WTC11 (cell line): ENCODE measurements around the gene RPTN. TPM values are rescaled to one million over a fixed set of nuclear protein-coding genes. Genes with fewer than 3 reads are reported as not detected.

Source experiments
- ATAC-seq: fragments of 200-7000 bp; cut with Tn5 transposase; 2 replicates; pipeline ENCODE4 v1.10.0; 2021; ENCODE audit warnings: mild to moderate bottlenecking, moderate library complexity
- Bru-seq: library from RNA; stranded (reverse); fragments of 400-500 nt; gene quantifications from one replicate; lab custom pipeline; 2021; lab: Mats Ljungman, UMichigan
- CTCF ChIA-PET: fragments of 300-600 bp; sonication (Branson Sonifier 250); formaldehyde crosslinking; loops from one replicate; lab custom pipeline; 2021; ENCODE audit warnings: antibody characterized with exemption; lab: Charles Lee
- POLR2A ChIA-PET: fragments of 350-600 bp; sonication (Branson Sonifier 250); formaldehyde crosslinking; loops from one replicate; lab custom pipeline; 2021; ENCODE audit warnings: antibody characterized with exemption; lab: Charles Lee
- DNase-seq: peaks from one replicate; pipeline ENCODE4 v3.0.0; 2021; ENCODE audit warnings: low spot score
- H3K27ac Mint-ChIP-seq: 2 replicates; pipeline ENCODE4 v1.8.0; 2021; ENCODE audit warnings: mixed read lengths
- H3K27me3 Mint-ChIP-seq: 2 replicates; pipeline ENCODE4 v1.8.0; 2021; ENCODE audit warnings: low read depth, mild to moderate bottlenecking, moderate library complexity, mixed read lengths
- H3K36me3 Mint-ChIP-seq: 2 replicates; pipeline ENCODE4 v1.8.0; 2021; ENCODE audit warnings: mixed read lengths
- H3K4me1 Mint-ChIP-seq: 2 replicates; pipeline ENCODE4 v1.8.0; 2022; ENCODE audit warnings: mixed read lengths
- H3K4me3 Mint-ChIP-seq: 2 replicates; pipeline ENCODE4 v1.8.0; 2021; ENCODE audit warnings: mild to moderate bottlenecking, moderate library complexity, mixed read lengths
- H3K9me3 Mint-ChIP-seq: 2 replicates; pipeline ENCODE4 v1.8.0; 2021; ENCODE audit warnings: mixed read lengths
- ATF1 ChIP-seq: sonication (generic); formaldehyde crosslinking; IDR thresholded peaks from 2 replicates; pipeline ENCODE4 v1.8.1; 2023; ENCODE audit warnings: mild to moderate bottlenecking, moderate library complexity, missing genetic modification reagents
- ATF6 ChIP-seq: sonication (generic); formaldehyde crosslinking; IDR thresholded peaks from 2 replicates; pipeline ENCODE4 v1.8.1; 2023; ENCODE audit warnings: mild to moderate bottlenecking, missing genetic modification reagents
- CBFB ChIP-seq: sonication (generic); formaldehyde crosslinking; IDR thresholded peaks from 2 replicates; pipeline ENCODE4 v1.8.1; 2022; ENCODE audit warnings: mild to moderate bottlenecking, low read depth, missing genetic modification reagents
- CDX4 ChIP-seq: fragments of 250-450 bp; sonication (Bioruptor Pico); IDR thresholded peaks from 2 replicates; pipeline ENCODE4 v1.9.0; 2021; ENCODE audit warnings: moderate library complexity, mild to moderate bottlenecking, inconsistent platforms, borderline replicate concordance
- EMX1 ChIP-seq: fragments of 250-450 bp; sonication (Bioruptor Pico); IDR thresholded peaks from 2 replicates; pipeline ENCODE4 v1.8.0; 2021; ENCODE audit warnings: mild to moderate bottlenecking
- FOXJ3 ChIP-seq: sonication (generic); formaldehyde crosslinking; IDR thresholded peaks from 2 replicates; pipeline ENCODE4 v1.9.0; 2021; ENCODE audit warnings: missing genetic modification reagents, mild to moderate bottlenecking, borderline replicate concordance
- FOXP4 ChIP-seq: sonication (generic); formaldehyde crosslinking; IDR thresholded peaks from 2 replicates; pipeline ENCODE4 v1.8.0; 2022; ENCODE audit warnings: mild to moderate bottlenecking, missing genetic modification reagents
- GTF2I ChIP-seq: fragments of 250-450 bp; sonication (Bioruptor Pico); conservative IDR thresholded peaks from 2 replicates; pipeline ENCODE4 v1.4.0; 2021; ENCODE audit warnings: mild to moderate bottlenecking
- HMGXB4 ChIP-seq: sonication (generic); formaldehyde crosslinking; IDR thresholded peaks from 2 replicates; pipeline ENCODE4 v1.8.1; 2023; ENCODE audit warnings: mild to moderate bottlenecking, moderate library complexity, missing genetic modification reagents
- IRF1 ChIP-seq: sonication (generic); formaldehyde crosslinking; IDR thresholded peaks from 2 replicates; pipeline ENCODE4 v1.8.0; 2023; ENCODE audit warnings: missing genetic modification reagents
- KAT7 ChIP-seq: sonication (generic); formaldehyde crosslinking; IDR thresholded peaks from 2 replicates; pipeline ENCODE4 v1.8.1; 2023; ENCODE audit warnings: missing genetic modification reagents, mild to moderate bottlenecking, borderline replicate concordance
- MXD4 ChIP-seq: fragments of 250-450 bp; sonication (Bioruptor Pico); IDR thresholded peaks from 2 replicates; pipeline ENCODE4 v1.8.0; 2021; ENCODE audit warnings: mild to moderate bottlenecking, moderate library complexity, borderline replicate concordance
- MYBL2 ChIP-seq: sonication (generic); formaldehyde crosslinking; IDR thresholded peaks from 2 replicates; pipeline ENCODE4 v1.8.1; 2023; ENCODE audit warnings: mild to moderate bottlenecking, moderate library complexity, missing genetic modification reagents
- NR1H2 ChIP-seq: sonication (generic); formaldehyde crosslinking; IDR thresholded peaks from 2 replicates; pipeline ENCODE4 v1.9.0; 2021; ENCODE audit warnings: mild to moderate bottlenecking, moderate library complexity, missing genetic modification reagents
- NR3C1 ChIP-seq: sonication (generic); formaldehyde crosslinking; conservative IDR thresholded peaks from 2 replicates; pipeline ENCODE4 v1.8.1; 2023; ENCODE audit warnings: low read depth, mild to moderate bottlenecking, missing genetic modification reagents
- PRRX2 ChIP-seq: fragments of 250-450 bp; sonication (Bioruptor Pico); IDR thresholded peaks from 2 replicates; pipeline ENCODE4 v1.8.0; 2021; ENCODE audit warnings: mild to moderate bottlenecking
- SMAD3 ChIP-seq: sonication (generic); formaldehyde crosslinking; IDR thresholded peaks from 2 replicates; pipeline ENCODE4 v1.8.0; 2022; ENCODE audit warnings: missing genetic modification reagents, mild to moderate bottlenecking, borderline replicate concordance
- TCF7 ChIP-seq: sonication (generic); formaldehyde crosslinking; IDR thresholded peaks from 2 replicates; pipeline ENCODE4 v1.8.0; 2022; ENCODE audit warnings: mild to moderate bottlenecking, low read depth, missing genetic modification reagents, moderate library complexity
- USF2 ChIP-seq: sonication (generic); formaldehyde crosslinking; IDR thresholded peaks from 2 replicates; pipeline ENCODE4 v1.8.1; 2023; ENCODE audit warnings: mild to moderate bottlenecking, missing genetic modification reagents, moderate library complexity
- ZBTB21 ChIP-seq: sonication (generic); formaldehyde crosslinking; IDR thresholded peaks from 2 replicates; pipeline ENCODE4 v1.8.1; 2023; ENCODE audit warnings: mild to moderate bottlenecking, missing genetic modification reagents, borderline replicate concordance
- ZBTB43 ChIP-seq: sonication (generic); formaldehyde crosslinking; IDR thresholded peaks from 2 replicates; pipeline ENCODE4 v1.8.1; 2023; ENCODE audit warnings: mild to moderate bottlenecking, missing genetic modification reagents
- ZNF121 ChIP-seq: sonication (generic); formaldehyde crosslinking; IDR thresholded peaks from 2 replicates; pipeline ENCODE4 v1.8.0; 2023; ENCODE audit warnings: missing genetic modification reagents
- ZNF138 ChIP-seq: sonication (generic); formaldehyde crosslinking; conservative IDR thresholded peaks from 2 replicates; pipeline ENCODE4 v1.8.1; 2022; ENCODE audit warnings: mild to moderate bottlenecking, moderate library complexity, missing genetic modification reagents
- ZNF263 ChIP-seq: sonication (generic); formaldehyde crosslinking; IDR thresholded peaks from 2 replicates; pipeline ENCODE4 v1.8.1; 2022; ENCODE audit warnings: low read depth, mild to moderate bottlenecking, moderate library complexity, missing genetic modification reagents
- ZNF317 ChIP-seq: sonication (generic); formaldehyde crosslinking; IDR thresholded peaks from 2 replicates; pipeline ENCODE4 v1.8.1; 2023; ENCODE audit warnings: low read depth, mild to moderate bottlenecking, moderate library complexity, missing genetic modification reagents, borderline replicate concordance
- ZNF416 ChIP-seq: fragments of 250-450 bp; sonication (Bioruptor Pico); IDR thresholded peaks from 2 replicates; pipeline ENCODE4 v1.9.0; 2021; ENCODE audit warnings: mild to moderate bottlenecking, inconsistent platforms
- long read RNA-seq, 3 experiments: library from RNA in 1 of 3; library from capped mRNA in 1 of 3; library from polyadenylated mRNA in 1 of 3; unstranded in 2 of 3; stranded (forward) in 1 of 3; transcript quantifications; one replicate each; pipeline ENCODE4 v2.0.0, GENCODE V29; 2021
- total RNA-seq: library from RNA; stranded (reverse); gene quantifications from 3 replicates; pipeline ENCODE4 v1.2.3, GENCODE V29; 2021

The RPTN gene
- total RNA-seq (not detected in 3 replicates), Bru-seq, nascent RNA (not detected)
- long read RNA-seq, experiment 1: 0 reads
- long read RNA-seq, experiment 2: 0 reads
- long read RNA-seq, experiment 3: 0 reads

- H3K4me1 Mint-ChIP-seq: no peaks in the 10 kb centered on the region
- H3K36me3 Mint-ChIP-seq: peaks cover 31% of the 10 kb centered on the region
- TF ChIP-seq MYBL2 (CRISPR knock-in tag) (no peak), ATF1 (CRISPR knock-in tag) (no peak), NR3C1 (CRISPR knock-in tag) (no peak), ZNF416 (CRISPR knock-in tag) (no peak), ZNF121 (CRISPR knock-in tag) (no peak), SMAD3 (CRISPR knock-in tag) (no peak), CDX4 (CRISPR knock-in tag) (no peak), ZBTB43 (CRISPR knock-in tag) (no peak), GTF2I (CRISPR knock-in tag) (no peak), FOXJ3 (CRISPR knock-in tag) (no peak), HMGXB4 (no peak), NR1H2 (CRISPR knock-in tag) (no peak), MXD4 (CRISPR knock-in tag) (no peak), TCF7 (CRISPR knock-in tag) (no peak), ATF6 (CRISPR knock-in tag) (no peak), IRF1 (no peak), CBFB (CRISPR knock-in tag) (no peak)
- H3K4me3 Mint-ChIP-seq: no peak within 1 kb of the TSS
- ATAC-seq (no peak), DNase-seq (no peak)
- peaks cover 13% of the 10 kb centered on the region for H3K27me3 Mint-ChIP-seq
- CTCF ChIA-PET: interaction anchor here (0.9 to 1.2 kb wide), 2 partner anchors 26 to 299 kb away, joined by 3 read pairs; no protein-coding TSS in a partner anchor
- no peak within 1 kb of the TSS for H3K27ac Mint-ChIP-seq
- POLR2A ChIA-PET: no interaction called here
- peaks cover 84% of the 10 kb centered on the region for H3K9me3 Mint-ChIP-seq
Observed at GRCh38 chr1:152159144-152159543, at the start of gene RPTN. RPTN (minus strand) TSS chr1:152159228; CDS start chr1:152157889, 1,339 bp downstream.

- CTCF ChIA-PET: no interaction called here
- no peak for ATAC-seq
- POLR2A ChIA-PET: no interaction called here
- Mint-ChIP-seq H3K27me3 (peaks cover 9% of the 10 kb centered on the region), H3K9me3 (peaks cover 72% of the 10 kb centered on the region), H3K4me3 (no peak overlapping the region), H3K27ac (no peak overlapping the region), H3K36me3 (peaks cover 55% of the 10 kb centered on the region), H3K4me1 (no peaks in the 10 kb centered on the region)
- DNase-seq: no peak
- TF ChIP-seq ZNF263 (no peak), ZBTB43 (CRISPR knock-in tag) (no peak), PRRX2 (CRISPR knock-in tag) (no peak), ZBTB21 (CRISPR knock-in tag) (no peak), USF2 (no peak), ZNF317 (no peak), FOXP4 (CRISPR knock-in tag) (no peak), EMX1 (no peak), KAT7 (CRISPR knock-in tag) (no peak), ZNF138 (CRISPR knock-in tag) (no peak)
Observed at GRCh38 chr1:152198982-152199381, 40.0 kb upstream of the RPTN start.
